ENCODE measurements around the gene HOXA10.

HOXA10 gene

DNA sequence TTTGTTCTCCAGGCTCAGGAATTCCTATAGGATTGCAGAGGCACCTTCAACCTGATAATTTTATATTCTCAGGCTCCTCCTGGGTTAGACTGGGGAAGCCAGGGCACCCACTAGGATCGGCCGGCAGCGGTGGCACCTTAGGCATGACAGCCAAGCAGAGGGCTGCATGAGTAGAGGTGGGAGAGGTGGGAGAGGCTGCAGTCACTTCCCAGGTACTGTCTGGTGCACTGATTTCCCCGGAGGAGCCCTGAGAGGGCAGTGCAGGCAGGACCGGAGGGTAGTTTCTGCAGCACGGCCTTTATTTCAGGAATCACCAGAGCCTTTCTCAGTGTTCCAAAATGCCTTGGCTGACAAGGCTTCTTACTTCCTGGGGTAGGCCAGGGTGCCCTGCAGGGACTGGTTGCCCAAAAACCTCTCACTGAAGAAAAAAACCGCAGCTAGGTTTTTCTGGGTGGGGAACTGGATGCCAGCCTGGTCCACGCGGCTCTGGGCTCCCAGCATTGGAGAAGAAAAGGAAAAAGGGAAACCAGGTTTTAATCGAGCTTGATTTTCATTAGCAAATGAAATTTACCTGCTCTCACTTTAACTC is 29.3 kb upstream of the HOXA10 start:
- no peak for DNase-seq

DNA sequence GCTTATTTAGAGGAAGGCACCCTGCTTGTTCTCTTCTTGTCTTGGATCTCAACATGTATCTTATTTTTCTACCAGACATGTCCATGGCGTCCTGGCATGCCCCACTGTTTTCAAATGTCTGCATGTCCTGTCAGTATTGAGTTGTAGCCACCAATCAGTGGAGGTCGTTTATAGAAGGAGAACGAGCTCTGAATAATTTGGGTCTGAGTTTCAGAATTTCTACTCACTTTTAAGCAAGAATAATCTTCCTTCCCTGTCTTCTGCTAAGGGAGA is 28.7 kb upstream of the HOXA10 start:
- DNase-seq: no peak

DNA sequence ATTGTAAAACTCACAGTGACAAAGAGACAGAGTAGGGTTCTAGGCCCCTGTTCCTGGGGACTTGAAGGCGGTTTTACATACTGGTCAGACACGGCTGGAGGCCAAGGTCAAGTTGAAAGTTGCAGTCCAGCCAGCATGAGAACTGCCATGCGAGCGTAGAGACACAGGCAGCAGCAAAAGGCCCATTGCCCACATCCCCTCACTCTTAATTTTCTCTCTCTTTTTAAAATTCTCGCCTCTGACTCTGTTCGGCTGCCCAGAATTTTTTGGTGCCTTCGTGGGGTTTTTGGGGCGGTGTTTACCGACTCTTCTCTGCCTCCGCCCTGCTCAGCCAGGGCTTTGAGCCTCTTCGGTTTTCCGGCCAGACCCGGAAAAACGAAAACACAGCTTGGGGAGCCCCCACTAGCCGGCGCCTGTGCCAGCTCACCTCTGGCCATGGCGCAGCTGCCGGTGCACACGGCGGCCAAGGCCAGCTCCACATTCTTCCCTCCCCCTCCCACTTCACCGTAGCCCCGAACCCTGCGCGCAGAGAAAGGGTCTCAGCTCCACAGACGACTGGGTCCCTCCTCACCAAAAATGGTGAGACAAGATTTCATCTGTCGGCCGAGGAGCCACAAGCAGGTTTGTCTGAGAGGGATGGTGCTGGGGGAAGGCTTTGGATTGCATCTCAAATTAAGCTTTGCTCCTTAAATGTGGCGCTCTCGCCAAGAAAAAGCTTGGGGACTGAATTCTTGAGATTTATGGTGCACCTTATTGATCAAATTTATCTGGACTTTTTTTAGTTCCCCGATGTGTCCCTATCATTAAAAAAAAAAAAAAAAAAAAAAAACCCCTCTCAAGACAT is 28.1 kb upstream of the HOXA10 start:
- DNase-seq: no peak

DNA sequence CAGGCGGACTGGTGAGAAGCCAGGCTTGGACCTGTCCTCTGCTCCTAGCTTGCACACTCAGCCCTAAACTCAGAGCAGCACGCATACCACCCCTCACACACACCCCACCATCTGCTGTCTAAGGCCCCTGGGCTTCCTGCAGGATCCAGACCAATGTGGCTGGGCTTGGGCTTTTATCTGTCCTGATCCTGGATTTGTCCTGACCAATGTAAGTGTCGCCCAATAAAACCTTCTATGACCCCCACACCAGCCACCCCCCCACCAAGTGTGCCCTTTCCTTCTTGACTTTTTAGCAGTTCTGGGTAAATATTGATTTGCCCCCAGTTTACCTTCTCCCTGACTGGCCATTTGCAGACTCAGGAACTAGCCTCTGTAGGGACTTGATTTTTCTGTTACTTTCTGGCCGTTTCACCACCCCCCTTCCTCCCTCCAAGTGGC is 27.5 kb upstream of the HOXA10 start:
- no peak for DNase-seq

DNA sequence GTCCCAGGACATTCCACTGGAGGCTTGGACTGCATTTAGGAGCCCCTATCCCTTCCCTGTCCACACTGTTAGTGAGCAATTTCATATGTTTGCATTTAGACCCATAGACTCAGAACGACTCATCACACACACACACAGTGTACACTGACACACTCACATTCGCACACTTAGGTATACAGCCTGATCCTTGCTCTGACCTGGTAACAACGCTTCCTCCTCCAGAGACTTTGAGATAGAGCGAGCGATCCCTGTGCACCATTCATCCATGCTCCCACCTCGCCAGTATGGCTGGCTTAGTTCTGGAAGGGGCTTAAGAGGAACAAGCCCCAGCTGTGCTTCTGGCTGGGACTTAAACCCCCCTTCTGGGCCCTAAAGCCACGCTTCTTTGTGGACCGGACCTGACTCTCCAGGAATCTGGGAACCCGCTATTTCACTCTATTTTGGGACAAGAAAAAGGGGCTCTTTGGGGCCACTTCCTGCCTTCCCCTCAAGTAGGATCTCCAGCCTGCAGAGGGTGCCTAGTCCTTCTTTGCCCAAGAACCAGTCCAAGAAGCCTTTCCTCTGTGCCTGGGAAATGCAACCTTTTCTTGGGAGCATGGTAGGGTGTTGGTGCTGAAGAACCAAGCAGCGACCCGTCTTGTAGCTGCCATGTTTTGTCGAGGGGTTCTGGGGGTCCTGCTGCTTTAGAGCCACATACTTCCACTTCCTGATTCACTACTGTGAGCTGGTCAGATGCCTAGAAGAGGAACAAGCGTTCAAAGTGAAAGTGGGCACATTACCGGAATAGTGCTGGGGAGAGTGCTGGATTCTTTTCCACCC is 26.9 kb upstream of the HOXA10 start:
- DNase-seq: no peak

DNA sequence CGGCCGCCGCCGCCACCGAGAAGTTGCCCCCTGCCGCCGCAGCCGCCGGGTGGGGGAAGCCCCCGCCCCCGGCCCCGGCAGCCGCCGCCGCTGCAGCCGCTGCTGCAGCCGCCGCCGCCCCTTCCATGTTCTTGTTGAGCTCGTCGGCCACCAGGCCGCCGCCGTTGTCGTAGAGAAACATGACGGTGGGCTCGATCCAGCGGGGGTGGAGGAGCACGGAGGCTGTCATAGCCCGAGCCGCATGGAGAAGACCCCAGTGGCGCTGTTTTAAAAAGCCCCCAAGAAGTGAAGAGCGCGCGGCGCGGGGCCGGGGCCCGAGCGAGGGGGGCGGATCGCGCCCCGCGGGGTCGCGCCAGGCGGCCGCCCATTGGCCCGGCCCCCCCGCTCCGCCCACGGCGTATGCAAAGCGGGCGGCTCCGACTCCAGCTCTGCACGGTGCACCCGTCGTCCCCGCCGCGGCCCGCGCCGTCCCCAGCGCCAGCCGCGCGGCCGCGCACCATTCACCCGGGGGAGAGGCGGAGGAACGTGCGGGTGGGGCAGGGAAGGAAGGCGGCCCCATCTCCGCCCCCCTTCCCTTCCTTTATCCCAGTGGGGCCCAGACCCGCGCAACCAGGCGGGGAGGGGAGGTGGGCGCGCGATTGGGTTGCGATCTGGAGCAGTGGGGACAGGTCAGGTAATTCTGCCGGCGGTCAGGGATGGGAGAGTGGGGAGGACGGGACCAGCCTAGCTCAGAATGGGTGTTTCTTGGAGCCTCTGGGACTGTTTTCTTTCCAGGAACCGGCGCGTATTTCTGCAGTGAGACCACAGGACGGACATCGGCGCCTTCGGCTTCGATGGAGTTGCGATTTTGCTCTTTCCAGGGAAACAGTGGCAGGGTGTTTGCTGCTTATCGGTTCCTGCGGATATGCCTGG is 26.0 kb upstream of the HOXA10 start, which contains the start of gene HOXA13:
TSS of gene HOXA13 (minus strand) at position 243 of the 912 bp plus-strand sequence. CDS start at position 229, 14 bp downstream.
- no peak for DNase-seq

DNA sequence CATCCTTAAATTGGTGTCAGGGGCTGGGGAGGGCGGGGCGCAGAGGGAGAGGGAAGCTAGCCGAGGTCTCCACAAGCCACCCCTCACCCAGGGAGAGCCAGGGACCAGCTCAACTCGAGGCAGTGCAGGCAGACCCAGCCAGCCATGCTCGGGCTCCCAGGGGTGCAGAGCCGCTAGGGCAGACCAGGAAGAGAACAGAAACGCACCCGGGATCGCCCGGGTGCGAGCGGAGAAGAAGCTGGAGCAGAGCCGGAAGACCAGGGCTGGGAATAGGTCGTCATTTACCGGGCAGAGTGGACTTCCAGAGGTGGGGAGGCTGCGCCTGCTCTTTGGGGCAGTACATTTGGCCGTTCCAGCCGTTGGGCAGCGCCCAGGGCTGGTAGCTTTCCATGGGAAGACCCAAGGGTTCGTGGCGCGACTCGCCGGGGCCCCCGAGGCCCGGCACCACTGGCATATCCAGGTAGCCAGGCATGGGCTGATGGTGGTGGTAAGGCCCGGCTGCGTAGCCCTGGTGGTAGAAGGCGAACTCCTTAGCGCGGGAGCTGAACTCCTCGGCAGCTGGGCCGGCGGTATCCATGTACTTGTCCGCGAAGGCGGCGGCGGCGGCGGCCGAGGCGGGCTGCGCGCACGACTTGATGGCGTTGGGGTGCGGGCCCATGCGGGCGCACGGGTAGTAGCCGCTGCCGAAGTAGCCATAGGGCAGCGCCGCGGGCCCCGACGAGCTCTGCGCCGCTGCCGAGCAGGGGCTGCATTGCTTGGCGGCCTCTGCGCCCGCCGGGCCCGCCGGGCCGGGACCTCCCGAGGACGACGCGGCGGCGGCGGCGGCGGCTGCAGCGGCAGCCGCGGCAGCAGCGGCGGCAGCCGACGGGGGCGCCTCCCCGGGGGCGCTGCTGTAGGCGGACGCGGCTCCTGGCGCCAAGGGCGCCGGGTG is 25.0 kb upstream of the HOXA10 start:
- DNase-seq: no peak

DNA sequence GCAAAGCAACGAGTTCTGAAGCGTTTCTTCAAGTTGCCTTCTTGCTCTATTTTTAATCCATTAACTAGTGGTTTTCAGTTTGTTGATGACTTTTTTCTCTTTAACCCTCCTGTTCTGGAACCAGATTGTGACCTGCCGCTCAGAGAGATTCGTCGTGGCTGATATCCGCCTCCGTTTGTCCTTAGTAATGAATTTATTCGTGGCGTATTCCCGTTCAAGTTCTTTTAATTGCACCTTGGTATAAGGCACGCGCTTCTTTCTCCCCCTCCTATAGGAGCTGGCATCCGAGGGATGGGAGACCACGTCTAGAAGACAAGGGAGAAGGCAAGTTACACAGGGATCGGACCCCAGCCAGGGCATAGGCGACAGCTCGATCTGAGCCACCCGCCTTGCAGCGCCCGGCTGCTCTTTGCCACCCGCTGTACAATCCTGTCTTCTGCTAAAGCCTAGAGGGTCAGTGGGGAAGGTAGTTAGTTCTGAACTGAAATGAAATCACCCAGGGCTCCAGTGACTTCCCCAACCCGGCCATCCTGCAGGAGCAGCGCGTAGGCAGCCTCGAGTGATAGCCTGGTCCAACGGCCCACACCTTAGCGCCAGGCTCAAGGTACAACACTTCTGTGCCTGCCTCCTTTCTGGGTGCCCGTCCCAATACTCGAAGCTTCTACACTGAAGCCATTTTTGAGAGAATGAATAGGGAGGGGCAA is 24.2 kb upstream of the HOXA10 start:
- DNase-seq: no peak

DNA sequence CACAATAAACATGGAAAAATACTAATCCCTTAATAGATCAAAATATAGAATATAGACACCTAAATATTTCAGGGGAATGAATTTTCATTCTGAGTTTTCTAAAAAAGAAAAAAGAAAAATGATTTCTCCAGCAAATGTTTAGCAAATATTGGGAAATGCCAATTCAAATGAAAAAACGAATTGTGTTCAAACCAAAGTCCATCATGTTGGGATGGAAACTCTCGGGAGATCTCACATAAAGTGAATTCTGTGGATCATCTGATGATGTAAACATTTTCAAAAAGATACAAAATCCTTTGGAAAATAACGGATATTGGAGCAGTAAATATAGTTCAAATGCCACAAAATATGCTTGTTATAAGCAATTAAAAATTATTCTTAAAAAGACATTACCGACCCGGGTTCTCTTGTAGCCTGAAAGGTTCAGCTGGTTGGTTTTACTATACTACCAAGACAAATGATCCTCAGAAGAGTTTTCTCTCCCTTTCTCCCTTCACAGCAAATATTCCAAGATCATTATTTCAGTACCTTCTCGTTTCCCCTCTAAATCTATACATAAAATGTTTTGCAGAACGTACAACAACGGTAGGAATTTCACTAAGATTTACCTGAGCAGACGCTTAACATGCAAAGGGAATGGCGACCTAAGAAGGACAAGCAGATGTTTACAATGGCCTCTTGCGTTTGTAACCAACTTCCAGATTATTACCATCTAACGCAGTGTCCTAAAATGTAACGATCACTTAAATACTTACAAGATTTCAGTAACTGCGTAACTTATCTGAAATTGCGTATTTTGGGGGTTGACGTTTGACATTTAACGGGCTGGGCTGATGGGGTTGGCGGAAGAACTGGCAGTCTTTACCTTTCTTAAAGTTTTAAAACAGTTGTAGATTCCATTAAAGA is 23.3 kb upstream of the HOXA10 start:
- no peak for DNase-seq

DNA sequence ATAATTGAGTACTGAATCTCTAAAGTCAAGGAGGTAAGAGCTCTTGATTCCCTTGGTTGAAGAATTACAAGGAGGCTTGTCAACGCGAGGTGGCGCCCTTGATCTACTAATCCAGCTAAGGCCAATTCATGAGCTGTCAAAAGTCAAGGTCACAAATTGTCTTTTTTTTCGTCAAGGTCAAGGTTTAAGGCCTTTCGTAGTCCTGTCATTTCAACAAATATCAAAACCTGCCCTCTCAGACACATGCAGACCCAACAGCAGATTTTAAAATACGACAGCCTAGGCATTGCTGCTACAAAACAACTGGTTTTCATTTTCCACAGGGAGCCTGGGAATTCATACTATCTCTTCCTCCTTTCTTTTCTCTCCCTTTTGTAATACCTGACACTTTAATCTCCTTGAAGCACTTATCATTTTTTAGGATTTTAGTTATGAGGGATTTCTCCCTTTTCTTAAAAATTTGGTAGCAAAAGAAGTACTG is 22.2 kb upstream of the HOXA10 start:
- peak; percentile 90 for DNase-seq

DNA sequence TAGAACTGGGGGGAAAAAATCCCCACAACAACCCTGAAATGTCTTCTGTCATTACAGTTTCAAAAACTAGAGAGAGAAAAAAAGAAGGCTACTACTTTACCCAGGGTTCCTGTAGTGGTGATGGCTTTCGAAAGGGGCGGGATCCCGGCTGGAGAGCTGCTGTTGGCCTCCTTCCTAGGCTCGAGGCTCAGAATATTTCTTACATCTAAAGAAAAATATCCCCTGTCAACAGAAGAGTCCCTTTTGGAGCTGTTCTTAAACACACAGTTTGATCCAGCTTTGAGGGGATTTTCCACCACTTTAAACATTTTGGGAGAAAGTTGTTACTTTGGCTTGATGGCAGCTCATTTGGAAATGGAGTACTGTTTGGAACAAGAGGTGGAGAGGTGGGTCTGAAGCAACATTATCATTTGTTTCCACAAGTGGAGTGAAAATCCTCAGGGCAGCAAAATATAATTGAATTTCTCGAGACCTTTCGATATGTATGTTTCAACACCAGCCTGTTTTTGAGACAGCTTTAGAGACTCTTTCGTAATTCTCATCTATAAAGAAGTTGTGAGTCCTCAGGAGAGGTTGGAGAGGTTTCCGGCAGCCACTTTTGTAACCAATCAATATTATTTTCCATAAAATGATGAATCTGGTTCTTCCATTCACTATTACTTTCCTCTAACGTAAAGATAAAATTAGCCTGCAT is 20.7 kb upstream of the HOXA10 start:
- DNase-seq: no peak

DNA sequence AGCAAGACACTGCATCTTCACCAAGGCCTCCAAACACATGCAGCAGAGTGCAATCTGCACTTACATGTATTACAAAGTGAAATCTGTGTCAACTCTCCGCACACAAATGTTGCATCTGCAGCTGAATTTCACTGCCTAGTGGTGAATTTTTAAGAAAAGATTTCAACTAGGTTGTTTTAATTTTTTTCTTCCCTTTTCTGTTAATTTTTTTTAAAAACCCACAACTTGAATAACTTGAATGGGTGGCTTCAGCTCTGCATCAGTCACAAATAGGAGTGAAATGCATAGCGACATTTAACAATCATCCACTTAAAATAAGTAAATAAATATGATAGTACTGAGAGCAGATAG is 19.9 kb upstream of the HOXA10 start:
- no peak for DNase-seq

DNA sequence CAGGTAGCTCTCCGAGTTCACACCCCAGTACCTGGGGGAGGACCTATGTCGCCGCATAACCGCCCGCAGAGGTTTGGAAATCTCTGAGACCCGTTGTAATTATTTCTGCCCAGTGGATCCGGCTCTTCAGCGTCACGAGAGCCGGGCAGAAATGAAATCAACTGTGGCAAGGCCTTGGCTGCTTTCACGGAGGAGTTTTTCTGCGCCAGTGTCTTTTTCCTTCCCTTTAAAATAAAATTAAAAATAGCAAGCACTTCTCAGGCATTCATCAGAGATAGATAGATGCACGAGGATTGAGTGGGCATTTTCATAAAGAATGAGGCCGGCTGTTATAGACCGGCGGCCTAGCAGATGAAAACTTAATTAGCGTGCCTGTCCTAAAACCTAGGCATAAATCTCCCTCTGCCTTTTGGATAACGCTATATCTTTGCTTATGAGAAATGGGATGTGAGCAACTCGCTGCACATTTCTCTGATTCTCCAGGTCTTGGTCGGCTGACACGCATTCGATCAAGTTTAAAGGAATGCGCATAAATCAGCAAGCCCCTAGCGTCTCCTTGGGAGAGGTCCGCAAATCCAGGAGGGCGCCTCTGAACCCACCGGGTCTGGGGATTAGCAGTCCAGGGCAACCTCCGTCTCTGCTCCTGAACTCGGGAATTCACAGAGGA is 19.3 kb upstream of the HOXA10 start:
- no peak for DNase-seq

DNA sequence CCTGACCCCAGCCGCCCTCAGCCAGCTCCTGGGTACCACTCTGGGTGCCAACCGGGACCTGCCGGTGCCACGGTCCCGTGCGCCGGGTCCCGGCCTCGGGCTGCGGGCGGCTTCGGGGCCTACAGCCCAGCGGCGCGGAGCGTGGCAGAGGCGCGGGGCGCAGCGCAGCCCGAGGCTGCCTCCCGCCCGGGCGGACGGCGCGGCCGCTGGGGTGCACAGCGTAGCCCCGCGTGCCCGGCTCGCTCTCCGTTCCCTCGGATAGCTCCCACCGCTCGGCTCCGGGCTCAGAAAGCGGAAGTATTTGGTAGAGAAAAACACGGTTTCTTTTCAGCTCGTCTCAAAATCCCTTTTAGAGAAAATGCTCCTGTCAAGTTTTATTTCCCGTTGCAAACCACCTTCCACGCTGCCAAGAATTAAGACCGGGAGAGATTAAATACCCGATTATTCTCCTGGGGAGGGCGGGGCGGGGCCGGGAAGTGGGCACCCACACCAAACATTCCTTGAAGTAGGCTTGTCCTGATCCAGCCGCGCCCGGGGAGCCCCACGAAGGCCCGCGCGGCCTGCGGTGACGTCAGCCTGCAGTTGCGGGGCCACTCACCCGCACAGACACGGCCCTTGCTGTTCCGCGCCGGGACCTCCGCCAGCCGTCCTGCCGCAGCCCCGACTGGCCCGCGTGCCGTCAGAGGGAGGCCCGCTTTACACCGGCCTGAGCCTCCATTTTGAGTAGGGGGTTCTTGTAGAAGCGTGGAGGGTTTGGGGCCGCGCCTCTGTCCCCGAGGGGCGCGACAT is 18.6 kb upstream of the HOXA10 start:
- DNase-seq: no peak

DNA sequence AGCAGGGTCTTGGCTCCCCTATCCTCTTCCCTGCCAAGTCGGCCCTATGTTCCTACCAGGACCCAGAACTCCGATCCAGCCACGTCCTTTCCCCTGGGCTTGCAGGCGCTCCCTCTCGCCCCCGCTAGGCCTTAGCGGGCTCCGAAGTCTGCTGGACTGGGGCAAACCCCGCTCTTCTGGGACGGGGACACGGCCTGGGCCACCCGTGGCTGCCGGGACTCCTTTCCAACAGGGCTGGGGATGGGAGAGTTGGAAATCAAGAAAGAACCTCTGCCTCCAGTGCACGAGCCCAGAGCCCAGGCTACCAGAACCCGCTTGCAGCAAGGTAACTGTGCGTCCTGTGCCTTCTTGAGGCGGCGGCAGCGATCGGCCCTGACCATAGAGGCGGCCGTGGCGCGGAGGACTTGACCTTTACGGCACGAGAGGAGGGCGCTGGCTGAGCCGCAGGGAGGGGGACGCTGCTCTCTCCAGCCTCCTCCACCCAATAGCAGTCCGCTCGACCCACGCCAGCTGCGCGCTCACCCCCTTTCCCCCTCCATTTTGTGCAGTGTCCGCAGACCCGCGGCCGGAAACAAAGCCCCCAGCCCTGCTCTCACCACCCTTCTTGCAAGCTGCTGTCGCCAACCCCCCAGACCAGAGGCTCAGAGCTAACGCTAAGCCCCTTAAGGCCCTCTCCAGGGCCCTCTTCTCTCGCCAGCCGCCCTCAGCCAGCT is 17.9 kb upstream of the HOXA10 start:
- no peak for DNase-seq

DNA sequence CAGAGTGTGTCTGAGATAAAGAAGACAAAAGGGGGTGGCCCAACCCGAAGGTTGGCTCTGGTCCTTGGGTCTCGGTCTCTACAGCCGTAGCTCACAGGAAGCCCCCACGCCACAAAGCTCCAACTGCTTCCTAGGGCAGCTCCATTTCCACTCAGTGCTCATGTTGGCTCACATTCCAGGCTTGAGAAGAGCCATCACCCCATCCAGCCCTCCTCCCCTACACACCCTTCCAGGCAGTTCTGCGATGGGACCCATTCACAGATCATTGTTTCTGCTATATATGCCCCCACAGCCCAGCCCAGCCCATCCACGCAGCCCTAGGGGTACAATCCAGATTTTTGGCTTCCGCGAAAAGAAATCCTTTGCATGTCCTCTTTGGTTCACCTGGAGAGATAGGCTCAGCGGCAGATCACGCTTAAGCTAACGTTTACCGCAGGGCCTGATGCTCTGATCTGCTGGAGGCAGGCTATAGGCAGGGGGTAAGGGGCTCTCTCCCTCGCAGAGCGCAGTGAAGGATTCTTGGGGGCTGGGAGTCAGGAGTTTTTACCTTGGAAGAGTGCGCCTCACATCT is 17.1 kb upstream of the HOXA10 start:
- DNase-seq: no peak

Measured in stimulated activated CD4-positive, alpha-beta T cell treated with anti-CD3 and anti-CD28 coated beads, Interleukin-4, amount 100 ng/mL, for 1 hour (primary cell).